SHP77 (cell line): ENCODE data around the gene TSSK1B.
"Not testable (repeated sequence)": the region's sequence is repeated elsewhere in the genome, so short reads cannot be mapped to it uniquely, and the experiment has no call there.

ENCODE experiments used
- DNase-seq, 2 experiments: peaks; one replicate each; lab custom pipeline; 2025; lab: John Stamatoyannopoulos, UW

The TSSK1B gene

DNA sequence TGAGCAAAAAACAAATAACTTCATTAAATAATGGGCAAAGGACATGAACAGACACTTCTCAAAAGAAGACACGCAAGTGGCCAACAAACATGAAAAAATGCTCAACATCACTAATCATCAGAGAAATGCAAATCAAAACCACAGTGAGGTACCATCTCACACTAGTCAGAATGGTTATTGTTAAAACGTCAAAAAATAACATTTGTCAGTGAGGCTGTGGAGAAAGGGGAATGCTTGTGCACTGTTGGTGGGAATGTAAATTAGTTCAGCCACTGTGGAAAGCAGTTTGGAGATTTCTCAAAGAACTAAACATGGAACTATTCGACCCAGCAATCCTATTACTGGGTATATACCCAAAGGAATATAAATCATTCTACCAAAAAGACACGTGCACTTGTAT, 36.8 kb downstream of the TSSK1B start:
- DNase-seq, result not testable (repeated sequence)

DNA sequence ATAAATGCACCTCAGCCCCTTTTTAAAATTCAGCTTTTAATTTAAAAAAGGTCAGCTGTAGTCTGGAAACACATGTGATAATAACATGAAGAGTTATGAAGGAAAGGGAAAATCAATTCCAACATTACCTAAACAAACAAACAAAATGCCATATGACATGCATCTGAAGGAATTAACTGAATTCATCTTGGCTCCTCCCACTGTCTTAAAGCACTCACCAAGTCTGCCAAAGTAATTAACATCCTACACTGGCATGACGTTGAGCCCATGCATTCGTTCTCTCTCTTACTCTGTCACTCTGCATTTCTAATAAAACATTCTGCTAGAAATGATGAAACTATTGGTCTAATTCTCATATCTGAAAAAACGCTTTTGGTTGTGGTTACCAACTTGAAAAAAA, 37.7 kb downstream of the TSSK1B start:
- DNase-seq, result no peak

DNA sequence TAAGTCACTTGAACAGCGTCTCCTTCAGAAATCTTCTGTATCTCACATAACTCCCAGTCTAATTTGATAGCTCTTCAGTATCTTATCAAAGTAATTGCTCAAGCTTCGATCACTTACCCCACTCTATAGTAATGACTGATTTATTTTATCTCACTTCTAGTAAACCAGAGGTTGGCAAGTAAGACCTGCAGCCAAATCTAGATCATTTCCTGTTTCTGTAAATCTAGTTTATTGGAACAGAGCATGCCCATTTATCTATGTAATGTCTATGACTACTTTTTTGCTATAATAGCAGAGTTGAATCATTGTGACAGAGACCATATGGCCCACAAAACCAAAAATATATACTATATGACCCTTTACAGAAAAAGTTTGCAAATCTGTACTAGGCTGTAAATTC, 40.1 kb downstream of the TSSK1B start:
- no peak for DNase-seq

DNA sequence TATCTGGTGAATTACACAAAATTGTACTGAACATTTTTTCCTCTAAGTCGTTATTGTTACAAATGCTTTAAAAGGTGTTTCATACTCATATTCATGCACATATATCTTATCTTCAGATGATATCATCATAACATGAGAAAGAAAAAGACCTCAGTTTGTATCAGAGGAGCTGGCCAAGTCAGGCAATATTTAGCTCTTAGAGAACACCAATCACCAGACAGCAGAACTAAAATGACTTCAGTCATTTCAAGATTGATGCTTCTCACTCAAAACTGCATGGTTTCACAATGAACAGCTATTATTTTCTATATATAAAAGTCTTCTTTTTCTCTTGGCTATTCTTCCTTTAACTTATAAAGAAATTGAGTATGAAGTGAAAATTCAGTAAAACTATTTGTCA, 44.6 kb downstream of the TSSK1B start:
- no peak for DNase-seq

DNA sequence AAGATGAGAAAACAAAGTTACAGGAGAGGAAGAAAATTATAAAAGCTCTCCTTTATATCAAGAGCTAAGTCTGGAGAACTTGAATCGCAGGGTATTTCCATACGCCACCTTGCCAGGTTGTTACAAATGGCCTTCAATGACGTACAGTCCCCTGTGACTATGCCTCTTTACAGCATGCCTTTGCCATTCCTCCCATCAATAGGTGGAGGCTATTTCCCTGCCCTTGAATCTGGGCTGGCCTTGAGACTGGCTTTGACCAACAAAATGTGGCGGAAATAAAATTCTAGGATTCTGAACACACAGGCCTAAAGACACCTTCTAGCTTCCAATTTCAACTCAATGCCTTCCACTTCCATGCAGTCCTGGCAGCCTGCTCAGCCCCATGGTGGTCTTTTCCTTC, 45.7 kb downstream of the TSSK1B start:
- no peak for DNase-seq

DNA sequence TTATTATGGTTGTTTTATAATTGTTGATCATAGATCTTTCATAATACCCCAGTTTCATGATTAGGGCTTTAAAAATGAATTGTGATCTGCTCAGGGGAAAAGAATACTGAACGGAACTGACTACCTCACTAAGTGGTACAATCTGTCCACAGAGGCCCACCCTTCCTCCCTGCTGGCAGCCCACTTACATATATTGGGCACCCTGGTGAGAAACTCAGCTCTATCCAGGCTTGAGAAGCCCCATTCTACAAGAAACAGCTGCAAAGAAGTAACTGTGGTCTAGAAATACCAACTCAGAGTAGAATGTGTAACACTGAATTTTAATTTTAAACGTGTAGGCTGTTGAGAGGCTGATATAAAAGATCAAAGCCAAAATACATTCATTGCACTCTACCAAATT, 46.9 kb downstream of the TSSK1B start:
- no peak for DNase-seq

DNA sequence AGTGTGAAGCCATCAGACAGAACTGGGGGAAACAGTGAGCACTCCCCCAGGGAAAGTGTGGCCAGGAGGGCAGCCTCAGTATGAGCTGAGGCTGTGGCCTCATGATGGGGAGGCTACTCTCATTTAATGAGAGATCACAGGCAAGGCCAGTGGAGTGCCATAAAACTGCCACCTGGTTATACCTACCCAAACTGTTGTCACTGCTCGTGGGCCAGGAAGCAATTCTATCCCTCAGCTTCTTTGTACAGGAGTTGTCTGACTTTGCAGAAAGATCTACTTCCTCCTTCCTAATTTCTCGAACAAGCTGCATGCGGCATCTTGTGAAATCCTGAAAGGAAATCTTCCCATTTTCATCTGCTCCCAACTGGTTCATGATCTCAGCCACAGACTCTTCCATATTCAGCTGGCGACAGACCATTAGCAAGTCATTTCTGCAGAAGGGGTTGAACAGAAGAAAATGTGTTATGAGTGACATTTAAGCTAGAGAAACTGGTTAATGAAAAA, 50.0 kb downstream of the TSSK1B start:
- no peak for DNase-seq

DNA sequence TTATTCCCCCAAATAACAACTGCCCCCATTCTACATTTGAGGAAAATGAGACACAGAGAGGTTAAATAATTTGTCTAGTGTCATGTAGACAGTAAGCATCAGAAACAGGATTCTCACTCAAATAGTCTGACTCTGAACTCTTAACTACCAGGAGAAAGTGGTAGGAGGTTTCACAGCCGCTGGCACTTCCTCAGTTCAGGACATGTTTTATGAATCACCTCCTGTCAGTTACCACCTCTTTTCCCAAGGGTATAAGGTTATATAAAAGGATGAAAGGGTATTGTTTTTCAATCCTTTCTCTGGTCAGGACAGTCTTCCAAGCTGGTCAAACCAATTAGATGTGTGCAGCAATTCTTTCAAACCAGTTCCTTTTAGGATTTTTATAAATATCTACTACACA, 52.1 kb downstream of the TSSK1B start:
- no peak for DNase-seq
